HepG2 (cell line): ENCODE results near the gene SCRT2. TPM values are rescaled to one million over a fixed set of nuclear protein-coding genes. Genes with fewer than 3 reads are reported as not detected.

ENCODE experiments used
- CAMTA2 ChIP-seq: sonication (generic); formaldehyde crosslinking; IDR thresholded peaks from 2 replicates; pipeline ENCODE4 v1.4.0; 2020; ENCODE audit warnings: mild to moderate bottlenecking, missing genetic modification reagents, borderline replicate concordance
- CBX2 ChIP-seq, 2 experiments: fragments of 200-600 bp in 1 of 2; sonication (generic); formaldehyde crosslinking in 1 of 2; IDR thresholded peaks; 2 replicates each; pipeline versions ENCODE4 v1.7.0 to v1.8.1; 2018 to 2022; ENCODE audit warnings: low read depth in 2 of 2, low read length in 1 of 2, mild to moderate bottlenecking in 1 of 2, missing genetic modification reagents in 1 of 2
- EP300 ChIP-seq, 3 experiments: sonication (generic) in 1 of 3; formaldehyde crosslinking in 1 of 3; IDR thresholded peaks; 2 replicates each; pipeline versions ENCODE4 v1.5.1 to v1.6.1; 2011 to 2020; ENCODE audit warnings: low read depth in 2 of 3, low read length in 2 of 3, borderline replicate concordance in 1 of 3, improper control_type of control experiment in 1 of 3, mild to moderate bottlenecking in 1 of 3, missing genetic modification reagents in 1 of 3, moderate library complexity in 1 of 3
- FOXP1 ChIP-seq, 2 experiments: fragments of 450-650 bp in 1 of 2; IDR thresholded peaks; 2 replicates each; pipeline ENCODE4 v1.6.1; 2017 to 2018; ENCODE audit warnings: antibody characterized with exemption in 1 of 2
- HOXA3 ChIP-seq: sonication (generic); formaldehyde crosslinking; IDR thresholded peaks from 2 replicates; pipeline ENCODE4 v1.5.0; 2020; ENCODE audit warnings: missing genetic modification reagents
- JDP2 ChIP-seq: sonication (generic); formaldehyde crosslinking; IDR thresholded peaks from 2 replicates; pipeline ENCODE4 v1.8.1; 2022; ENCODE audit warnings: missing genetic modification reagents, borderline replicate concordance
- KLF12 ChIP-seq: sonication (generic); formaldehyde crosslinking; IDR thresholded peaks from 2 replicates; pipeline ENCODE4 v1.4.0; 2020; ENCODE audit warnings: missing genetic modification reagents, borderline replicate concordance
- KLF15 ChIP-seq: sonication (generic); formaldehyde crosslinking; IDR thresholded peaks from 2 replicates; pipeline ENCODE4 v1.8.1; 2023; ENCODE audit warnings: borderline replicate concordance, mild to moderate bottlenecking, inconsistent platforms, missing genetic modification reagents, mixed read lengths
- MTF2 ChIP-seq: sonication (generic); formaldehyde crosslinking; IDR thresholded peaks from 2 replicates; pipeline ENCODE4 v1.5.0; 2020; ENCODE audit warnings: missing genetic modification reagents, borderline replicate concordance
- PAF1 ChIP-seq: IDR thresholded peaks from 2 replicates; pipeline ENCODE4 v1.6.1; 2016; ENCODE audit warnings: missing genetic modification reagents, missing compliant biosample characterization
- PAX8 ChIP-seq: sonication (generic); formaldehyde crosslinking; IDR thresholded peaks from 2 replicates; pipeline ENCODE4 v1.8.0; 2022; ENCODE audit warnings: mild to moderate bottlenecking, missing genetic modification reagents, borderline replicate concordance
- RXRA ChIP-seq: sonication (generic); formaldehyde crosslinking; IDR thresholded peaks from 2 replicates; pipeline ENCODE4 v1.5.1; 2020; ENCODE audit warnings: missing genetic modification reagents
- SATB2 ChIP-seq: sonication (generic); formaldehyde crosslinking; IDR thresholded peaks from 2 replicates; pipeline ENCODE4 v1.5.0; 2020; ENCODE audit warnings: missing genetic modification reagents
- SMAD9 ChIP-seq: sonication (generic); formaldehyde crosslinking; IDR thresholded peaks from 2 replicates; pipeline ENCODE4 v1.5.1; 2020; ENCODE audit warnings: mild to moderate bottlenecking, missing genetic modification reagents
- SNAI1 ChIP-seq: sonication (generic); formaldehyde crosslinking; IDR thresholded peaks from 2 replicates; pipeline ENCODE4 v1.5.0; 2020; ENCODE audit warnings: mild to moderate bottlenecking, missing genetic modification reagents, borderline replicate concordance
- SYNCRIP ChIP-seq: fragments of 200-400 bp; formaldehyde crosslinking; IDR thresholded peaks from 2 replicates; pipeline ENCODE4 v1.6.1; 2018; ENCODE audit warnings: mild to moderate bottlenecking, low read depth, low read length; ENCODE audit not compliant: insufficient read depth
- TCF7 ChIP-seq: sonication (generic); IDR thresholded peaks from 2 replicates; pipeline ENCODE4 v1.6.1; 2016; ENCODE audit warnings: antibody characterized with exemption, low read depth
- TRIM24 ChIP-seq: sonication (generic); formaldehyde crosslinking; IDR thresholded peaks from 2 replicates; pipeline ENCODE4 v1.8.0; 2022; ENCODE audit warnings: mild to moderate bottlenecking, missing genetic modification reagents
- U2AF2 ChIP-seq: fragments of 200-400 bp; formaldehyde crosslinking; IDR thresholded peaks from 2 replicates; pipeline ENCODE4 v1.6.1; 2017; ENCODE audit warnings: low read depth, mild to moderate bottlenecking, low read length
- ZNF530 ChIP-seq: sonication (generic); formaldehyde crosslinking; IDR thresholded peaks from 2 replicates; pipeline ENCODE4 v1.5.0; 2020; ENCODE audit warnings: low read depth, mild to moderate bottlenecking, missing genetic modification reagents
- ZNF792 ChIP-seq: IDR thresholded peaks from 2 replicates; pipeline ENCODE4 v1.6.1; 2016
- polyA plus RNA-seq, 8 experiments: library from polyadenylated mRNA; depleted of rRNA in 3 of 8; stranded (reverse) in 7 of 8; unstranded in 1 of 8; fragments of >200 nt; fragmentation: Illumina TruSeq in 4 of 8; extraction: Trizol in 4 of 8; gene quantifications; 2 replicates each; pipeline versions ENCODE4 v1.2.1 to v1.2.3, GENCODE V29; 2011 to 2016; ENCODE audit warnings: low read depth in 4 of 8, missing spikeins in 1 of 8, mixed read lengths in 1 of 8; ENCODE audit not compliant: insufficient read depth in 1 of 8
- total RNA-seq, 5 experiments: library from RNA; depleted of rRNA; stranded (reverse); fragments of >200 nt; fragmentation: Illumina TruSeq; extraction: Trizol; gene quantifications; 2 replicates each; pipeline ENCODE4 v1.2.3, GENCODE V29; 2016; ENCODE audit warnings: low read depth in 1 of 5
- TF ChIP-seq, protein P1 (sequence below): sonication (generic); formaldehyde crosslinking; IDR thresholded peaks from 2 replicates; pipeline ENCODE4 v1.4.0; 2020; ENCODE audit warnings: missing genetic modification reagents, low read depth, mild to moderate bottlenecking, borderline replicate concordance
- TF ChIP-seq, protein P2 (sequence below): IDR thresholded peaks from 2 replicates; pipeline ENCODE4 v1.6.1; 2016
- TF ChIP-seq, protein P3 (sequence below): IDR thresholded peaks from 2 replicates; pipeline ENCODE4 v1.6.1; 2016; ENCODE audit warnings: mild to moderate bottlenecking, missing biosample characterization, missing genetic modification reagents
- TF ChIP-seq, protein P4 (sequence below): sonication (generic); formaldehyde crosslinking; IDR thresholded peaks from 2 replicates; pipeline ENCODE4 v1.4.0; 2020; ENCODE audit warnings: missing genetic modification reagents

Gene SCRT2
- total and polyA plus RNA-seq, 2 of the 13 experiments (the other 11 are each of a cell fraction or from before 2014, with no cell fraction given) = not detected

DNA sequence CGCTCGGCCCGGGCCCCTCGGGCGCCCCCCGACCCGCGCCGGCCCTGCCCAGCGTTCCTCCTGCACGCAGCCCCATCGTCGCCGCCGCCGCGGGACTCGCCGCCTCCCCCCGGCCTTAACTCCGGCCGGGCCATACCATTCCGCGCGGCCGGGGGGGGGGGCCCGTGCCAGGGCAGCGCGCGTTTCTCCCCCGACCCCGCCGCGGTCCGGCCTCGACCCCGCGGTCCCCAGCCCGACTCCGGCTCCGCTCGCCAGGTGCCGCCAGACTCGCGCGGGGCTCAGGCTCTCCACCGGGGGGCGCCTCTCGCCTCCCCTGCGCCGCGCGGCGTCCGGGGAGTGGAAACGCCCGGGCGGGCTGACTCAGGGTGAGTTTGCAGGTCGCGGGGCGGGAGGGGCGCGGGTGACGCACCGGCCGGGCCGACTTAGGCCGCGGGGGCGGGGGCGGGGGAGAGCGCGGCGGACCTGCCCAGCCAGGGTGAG lies 22.5 kb downstream of the SCRT2 start, which contains the start of gene SRXN1 (continued):
- TF ChIP-seq U2AF2 (no peak), TRIM24 (CRISPR knock-in tag) (no peak), KLF12 (CRISPR knock-in tag) (peak; percentile 93), MTF2 (CRISPR knock-in tag) (no peak), TCF7 (no peak), ZNF792 (CRISPR knock-in tag) (peak; percentile 67), JDP2 (CRISPR knock-in tag) (peak; percentile 79; the same call in 1 of the 2 replicates), RXRA (CRISPR knock-in tag) (no peak), FOXP1 (IDR thresholded peaks at IDR 0.05) (no peak), FOXP1 (CRISPR knock-in tag; IDR thresholded peaks at IDR 0.05) (peak; percentile 43), SMAD9 (CRISPR knock-in tag) (no peak; the same call in 1 of the 2 replicates), EP300 (IDR thresholded peaks at IDR 0.05; ENCODE audit: low read depth in 2 of 2, low read length in 2 of 2) (peak; percentile 14 to 74; a peak in 3 of 4 replicates), EP300 (CRISPR knock-in tag; IDR thresholded peaks at IDR 0.05; ENCODE audit: borderline replicate concordance) (peak; percentile 69; the same call in 1 of the 2 replicates), SYNCRIP (no peak), CBX2 (IDR thresholded peaks at IDR 0.05; ENCODE audit: low read depth, low read length) (no peak), CBX2 (CRISPR knock-in tag; IDR thresholded peaks at IDR 0.05; ENCODE audit: low read depth) (peak; percentile 76; the same call in 1 of the 2 replicates), PAX8 (CRISPR knock-in tag) (peak; percentile 40), KLF15 (0 out of 2 replicates have a peak, but pooled peaks have one; percentile 15), HOXA3 (CRISPR knock-in tag) (peak; percentile 86), SATB2 (CRISPR knock-in tag) (no peak), ZNF530 (CRISPR knock-in tag) (no peak), CAMTA2 (no peak), PAF1 (CRISPR knock-in tag) (no peak), SNAI1 (CRISPR knock-in tag) (no peak; the same call in 1 of the 2 replicates)
- TF ChIP-seq, protein P1, sequence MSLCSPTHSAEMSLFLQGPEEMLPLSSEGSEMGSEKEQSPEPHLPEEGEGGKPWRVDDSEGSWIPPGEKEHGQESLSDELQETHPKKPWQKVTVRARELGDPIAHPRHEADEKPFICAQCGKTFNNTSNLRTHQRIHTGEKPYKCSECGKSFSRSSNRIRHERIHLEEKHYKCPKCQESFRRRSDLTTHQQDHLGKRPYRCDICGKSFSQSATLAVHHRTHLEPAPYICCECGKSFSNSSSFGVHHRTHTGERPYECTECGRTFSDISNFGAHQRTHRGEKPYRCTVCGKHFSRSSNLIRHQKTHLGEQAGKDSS (CRISPR knock-in tag) = peak; percentile 70; the same call in 1 of the 2 replicates
- TF ChIP-seq, protein P2, sequence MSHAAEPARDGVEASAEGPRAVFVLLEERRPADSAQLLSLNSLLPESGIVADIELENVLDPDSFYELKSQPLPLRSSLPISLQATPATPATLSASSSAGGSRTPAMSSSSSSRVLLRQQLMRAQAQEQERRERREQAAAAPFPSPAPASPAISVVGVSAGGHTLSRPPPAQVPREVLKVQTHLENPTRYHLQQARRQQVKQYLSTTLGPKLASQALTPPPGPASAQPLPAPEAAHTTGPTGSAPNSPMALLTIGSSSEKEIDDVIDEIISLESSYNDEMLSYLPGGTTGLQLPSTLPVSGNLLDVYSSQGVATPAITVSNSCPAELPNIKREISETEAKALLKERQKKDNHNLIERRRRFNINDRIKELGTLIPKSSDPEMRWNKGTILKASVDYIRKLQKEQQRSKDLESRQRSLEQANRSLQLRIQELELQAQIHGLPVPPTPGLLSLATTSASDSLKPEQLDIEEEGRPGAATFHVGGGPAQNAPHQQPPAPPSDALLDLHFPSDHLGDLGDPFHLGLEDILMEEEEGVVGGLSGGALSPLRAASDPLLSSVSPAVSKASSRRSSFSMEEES (CRISPR knock-in tag) = peak; percentile 16; the same call in 1 of the 2 replicates
- TF ChIP-seq, protein P3, sequence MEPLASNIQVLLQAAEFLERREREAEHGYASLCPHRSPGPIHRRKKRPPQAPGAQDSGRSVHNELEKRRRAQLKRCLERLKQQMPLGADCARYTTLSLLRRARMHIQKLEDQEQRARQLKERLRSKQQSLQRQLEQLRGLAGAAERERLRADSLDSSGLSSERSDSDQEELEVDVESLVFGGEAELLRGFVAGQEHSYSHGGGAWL (CRISPR knock-in tag) = peak; percentile 46
- TF ChIP-seq, protein P4, sequence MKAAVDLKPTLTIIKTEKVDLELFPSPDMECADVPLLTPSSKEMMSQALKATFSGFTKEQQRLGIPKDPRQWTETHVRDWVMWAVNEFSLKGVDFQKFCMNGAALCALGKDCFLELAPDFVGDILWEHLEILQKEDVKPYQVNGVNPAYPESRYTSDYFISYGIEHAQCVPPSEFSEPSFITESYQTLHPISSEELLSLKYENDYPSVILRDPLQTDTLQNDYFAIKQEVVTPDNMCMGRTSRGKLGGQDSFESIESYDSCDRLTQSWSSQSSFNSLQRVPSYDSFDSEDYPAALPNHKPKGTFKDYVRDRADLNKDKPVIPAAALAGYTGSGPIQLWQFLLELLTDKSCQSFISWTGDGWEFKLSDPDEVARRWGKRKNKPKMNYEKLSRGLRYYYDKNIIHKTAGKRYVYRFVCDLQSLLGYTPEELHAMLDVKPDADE (CRISPR knock-in tag) = peak; percentile 65; the same call in 1 of the 2 replicates
